Kidney (tissue), 14 donors: ENCODE data around the gene TBCB. TPM values are rescaled to one million over a fixed set of nuclear protein-coding genes. Genes with fewer than 3 reads are reported as not detected.

ENCODE experiments used
- DNase-seq, 5 donors: peaks; one replicate each; pipeline ENCODE4 v3.0.0-alpha.2; 2013 to 2020
- FAIRE-seq: peaks from 2 replicates; lab custom pipeline; 2012; peaks lifted over from hg19 to GRCh38; lab: Jason Lieb, UNC
- H3K27ac ChIP-seq, 2 donors: one replicate each; pipeline ENCODE4 v1.7.0; 2013; ENCODE audit warnings: low read depth in 2 of 2, low read length in 2 of 2, inconsistent platforms in 1 of 2
- H3K27me3 ChIP-seq: one replicate; pipeline ENCODE4 v1.7.1; 2013; ENCODE audit warnings: low read length, inconsistent platforms; ENCODE audit not compliant: control insufficient read depth, insufficient read depth
- H3K36me3 ChIP-seq, 3 donors: one replicate each; pipeline versions ENCODE4 v1.7.0 to v1.7.1; 2013; ENCODE audit warnings: low read length in 3 of 3, control low read depth in 1 of 3, inconsistent platforms in 1 of 3; ENCODE audit not compliant: insufficient read depth in 3 of 3, control insufficient read depth in 2 of 3
- H3K4me1 ChIP-seq, 3 donors: one replicate each; pipeline versions ENCODE4 v1.7.0 to v1.7.1; 2013; ENCODE audit warnings: low read length in 3 of 3, inconsistent platforms in 1 of 3, low read depth in 1 of 3; ENCODE audit not compliant: control insufficient read depth in 2 of 3, insufficient read depth in 2 of 3
- H3K4me3 ChIP-seq, 3 donors: one replicate each; pipeline versions ENCODE4 v1.7.0 to v1.8.1; 2013; ENCODE audit warnings: low read length in 3 of 3, control low read depth in 1 of 3, inconsistent platforms in 1 of 3
- H3K9ac ChIP-seq, 3 donors: one replicate each; pipeline versions ENCODE4 v1.7.0 to v1.7.1; 2013; ENCODE audit warnings: low read length in 3 of 3, control low read depth in 1 of 3, inconsistent platforms in 1 of 3
- H3K9me3 ChIP-seq, 3 donors: one replicate each; pipeline versions ENCODE4 v1.7.0 to v1.7.1; 2013; ENCODE audit warnings: low read length in 3 of 3, control low read depth in 1 of 3, inconsistent platforms in 1 of 3; ENCODE audit not compliant: control insufficient read depth in 2 of 3, insufficient read depth in 1 of 3
- CTCF ChIP-seq: IDR thresholded peaks from 3 replicates; pipeline ENCODE4 v1.5.1; 2012; ENCODE audit warnings: mild to moderate bottlenecking, moderate library complexity, borderline replicate concordance; ENCODE audit not compliant: insufficient read depth; ENCODE audit errors: extremely low read depth
- intact Hi-C: fragments of 100-400 bp; cut with DNase I; formaldehyde crosslinking; loops from one replicate; pipeline ENCODE4 v1.11.1; 2022
- polyA plus RNA-seq: library from polyadenylated mRNA; stranded (reverse); fragments of 350-450 nt; fragmentation: Illumina TruSeq; extraction: RNeasy Lipid Tissue Mini Kit (QIAGEN cat#74804); gene quantifications from one replicate; pipeline ENCODE4 v1.2.3, GENCODE V29; 2014; ENCODE audit warnings: low read depth, low replicate concordance; ENCODE audit not compliant: insufficient read depth
- total RNA-seq: library from RNA; stranded (reverse); fragmentation: NEBNext Ultra II Directional; extraction: Animal tissue kit (Norgen Biotek cat#: 25700); gene quantifications from one replicate; pipeline ENCODE4 v1.2.1, GENCODE V29; 2021
- donor health status: control.
- donor health status: control.
- donor health status: control.
- donor health status: control.
- donor health status: control.
- donor health status: DM: yes; HTN: yes; CAD: no.
- donor health status: Normal renal cell carcinoma (clear cell type).

TBCB gene
- total and polyA plus RNA-seq, 2 donors from 2014 or later = 144 to 242 TPM

GRCh38 chr19:36097036-36097435 is 18.2 kb upstream of the TBCB start:
- Histone ChIP-seq H3K4me1 (no peaks in the 10 kb centered on the region), H3K36me3 (no peaks in the 10 kb centered on the region), H3K4me3 (no peak overlapping the region), H3K9me3 (no peaks in the 10 kb centered on the region), H3K27me3 (no peaks in the 10 kb centered on the region), H3K9ac (no peak overlapping the region), H3K27ac (no peak overlapping the region)
- FAIRE-seq (no peak), DNase-seq (no peak)
- intact Hi-C loops = no loop called here
- TF ChIP-seq CTCF = no peak

GRCh38 chr19:36099166-36099785 is 16.0 kb upstream of the TBCB start:
- H3K27ac ChIP-seq = no peak overlapping the region
- H3K27me3 ChIP-seq = no peaks in the 10 kb centered on the region
- H3K9me3 ChIP-seq = no peaks in the 10 kb centered on the region
- H3K4me1 ChIP-seq = no peaks in the 10 kb centered on the region
- no peak overlapping the region for H3K4me3 ChIP-seq
- H3K36me3 ChIP-seq = no peaks in the 10 kb centered on the region
- no peak for DNase-seq
- no peak for FAIRE-seq
- intact Hi-C loops = no loop called here
- no peak for TF ChIP-seq CTCF
- no peak overlapping the region for H3K9ac ChIP-seq

GRCh38 chr19:36100476-36100875 is 14.8 kb upstream of the TBCB start:
- no peak overlapping the region for H3K27ac ChIP-seq
- no peak for FAIRE-seq
- intact Hi-C loops = no loop called here
- TF ChIP-seq CTCF = no peak
- H3K4me3 ChIP-seq = no peak overlapping the region
- H3K9me3 ChIP-seq = no peaks in the 10 kb centered on the region
- DNase-seq = no peak
- no peak overlapping the region for H3K9ac ChIP-seq
- no peaks in the 10 kb centered on the region for H3K27me3 ChIP-seq
- H3K4me1 ChIP-seq = no peaks in the 10 kb centered on the region
- no peaks in the 10 kb centered on the region for H3K36me3 ChIP-seq
